ENCODE results near the gene CASP1.

DNA sequence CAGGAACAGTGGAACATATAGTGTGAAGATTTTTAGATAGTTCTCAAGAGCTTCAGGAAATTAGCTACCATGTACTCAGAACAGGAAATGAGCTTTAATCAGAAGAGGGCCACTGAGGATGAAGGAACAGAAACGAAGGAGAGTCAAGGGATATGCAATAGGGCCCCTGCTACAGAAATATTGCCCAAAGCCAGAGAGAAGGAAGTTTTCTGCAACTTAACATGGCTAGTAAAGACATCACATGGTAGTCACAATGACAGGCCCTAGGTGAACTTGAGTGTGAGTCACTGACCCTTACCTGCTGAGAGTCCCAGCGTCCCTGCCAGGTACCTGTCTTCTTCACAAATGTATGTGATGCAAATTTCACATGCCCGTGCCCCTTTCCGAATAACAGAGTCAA, 35.4 kb upstream of the CASP1 start:
- TF ChIP-seq CTCF (IDR thresholded peaks at IDR 0.05), result no peak
- no peak for TF ChIP-seq POLR2A (IDR thresholded peaks at IDR 0.05)

Data from breast epithelium (tissue), 3 donors.